Activated CD4-positive, alpha-beta T cell treated with anti-CD3 and anti-CD28 coated beads for 4 hours (primary cell): ENCODE measurements around the gene TPRN.

Experiments used
- DNase-seq, 2 donors: peaks; one replicate each; pipeline ENCODE4 v3.0.0-alpha.2; 2020

The TPRN gene

DNA sequence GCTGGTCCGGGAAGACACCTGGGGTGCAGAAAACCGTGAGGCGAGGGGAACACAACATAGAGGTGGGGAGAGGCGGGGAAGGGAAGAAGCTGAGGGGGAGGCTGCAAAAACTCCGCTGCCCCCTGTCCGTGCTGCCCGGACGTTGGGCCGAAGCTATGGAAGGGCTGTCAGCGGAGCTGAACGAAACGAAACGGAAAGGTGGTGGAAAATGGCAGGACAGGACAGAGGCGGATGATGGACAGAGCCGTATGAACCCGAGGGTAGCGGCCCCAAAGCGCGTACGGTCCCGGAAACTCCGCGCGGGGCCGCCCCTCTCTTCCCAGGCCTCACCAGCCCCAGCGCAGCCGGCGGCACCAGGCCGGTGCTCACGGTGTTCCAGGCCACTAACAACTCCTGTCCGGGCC lies 12.5 kb downstream of the TPRN start:
- DNase-seq: no peak

DNA sequence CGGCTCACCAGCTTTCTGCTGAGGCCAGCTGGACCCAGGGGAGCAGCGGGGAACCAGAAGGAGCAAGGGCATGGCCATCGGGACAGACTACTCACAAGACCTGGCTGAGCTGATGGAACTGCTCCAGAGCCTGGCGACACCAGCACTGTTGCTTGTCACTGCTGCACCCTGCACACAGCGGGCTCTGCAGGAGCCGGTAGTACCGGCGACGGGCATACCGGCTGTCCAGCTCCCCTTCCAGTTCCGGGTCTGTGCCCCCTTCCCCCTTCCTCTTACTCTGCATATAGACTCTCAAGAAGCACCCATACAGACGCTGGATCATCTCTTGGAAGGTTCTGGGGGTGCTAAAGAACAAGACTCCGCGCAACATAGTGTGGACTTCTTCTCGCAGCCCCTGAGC lies 13.2 kb downstream of the TPRN start:
- no peak for DNase-seq

DNA sequence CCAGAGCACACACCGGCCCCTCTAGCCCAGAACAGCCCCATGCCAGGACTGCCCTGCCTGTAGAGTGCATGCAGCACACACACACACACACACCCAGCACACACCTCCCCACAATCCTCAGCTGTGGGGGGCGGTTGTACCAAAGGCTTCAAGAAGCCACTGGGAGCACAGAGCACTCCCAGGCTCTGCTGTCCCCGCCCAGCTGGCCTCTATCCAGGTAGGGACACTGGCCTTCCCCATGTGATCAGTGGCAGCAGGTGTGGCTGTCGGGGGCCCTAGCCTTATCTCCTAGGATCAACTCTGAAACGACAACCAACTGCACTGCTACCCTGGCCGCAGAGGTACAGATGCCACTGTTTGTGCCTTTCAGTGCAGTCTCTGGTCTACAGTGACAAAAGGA lies 14.2 kb downstream of the TPRN start:
- DNase-seq: no peak

DNA sequence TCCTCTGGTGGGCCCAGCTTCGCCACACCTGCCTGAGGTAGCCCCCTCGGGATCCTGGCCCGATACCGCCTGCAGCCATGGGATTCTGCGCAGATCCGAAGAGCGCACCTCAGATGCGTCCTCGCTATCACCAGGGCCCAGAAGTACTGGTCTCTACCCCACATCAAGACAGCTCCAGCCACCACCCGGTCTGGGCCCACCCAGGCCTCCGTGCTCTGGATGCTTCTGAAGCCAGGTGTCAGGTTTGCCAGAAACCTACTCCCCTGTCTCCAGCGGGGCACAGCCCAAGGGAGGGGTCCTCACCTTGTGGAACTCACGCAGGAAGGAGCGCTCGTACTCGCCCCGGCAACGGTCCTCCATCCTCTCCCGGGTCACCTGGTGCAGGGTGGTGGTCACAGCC lies 14.6 kb downstream of the TPRN start:
- DNase-seq: no peak

DNA sequence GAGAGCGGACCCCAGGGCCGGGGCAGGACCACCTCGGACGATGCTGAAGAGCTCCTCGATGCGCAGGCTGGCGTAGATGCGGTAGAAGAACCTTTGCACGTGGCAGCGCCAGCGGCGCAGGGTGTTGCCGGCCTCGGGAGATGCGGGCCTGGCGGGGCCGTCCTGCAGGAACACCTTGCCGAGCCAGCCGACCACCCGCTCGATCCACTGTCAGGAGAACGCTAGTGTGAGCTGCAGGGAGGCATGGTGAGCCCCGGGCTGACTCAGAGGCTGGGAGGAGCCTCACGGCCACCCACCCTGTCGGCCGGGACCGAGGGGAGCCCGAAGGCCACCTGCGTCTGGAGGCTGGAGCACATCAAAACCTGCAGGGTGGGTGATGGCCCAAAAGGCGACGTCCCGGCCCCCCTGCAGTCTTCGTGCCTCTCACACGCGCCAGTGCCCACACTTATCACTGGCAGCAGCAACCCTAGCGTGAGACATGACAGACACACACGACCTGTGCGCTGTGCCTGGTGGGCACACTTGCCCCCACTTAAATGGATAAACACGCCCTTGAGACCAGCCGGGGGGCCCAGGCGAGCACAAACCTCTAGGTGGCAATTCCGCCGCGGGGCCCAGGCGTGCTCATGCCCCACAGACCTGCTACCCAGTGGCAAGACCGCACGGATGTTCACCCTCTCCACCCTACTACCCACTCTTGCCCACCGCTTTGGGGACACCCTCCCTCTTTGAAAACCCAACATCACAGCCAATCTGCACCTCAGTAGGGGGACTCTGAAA lies 15.5 kb downstream of the TPRN start:
- no peak for DNase-seq

DNA sequence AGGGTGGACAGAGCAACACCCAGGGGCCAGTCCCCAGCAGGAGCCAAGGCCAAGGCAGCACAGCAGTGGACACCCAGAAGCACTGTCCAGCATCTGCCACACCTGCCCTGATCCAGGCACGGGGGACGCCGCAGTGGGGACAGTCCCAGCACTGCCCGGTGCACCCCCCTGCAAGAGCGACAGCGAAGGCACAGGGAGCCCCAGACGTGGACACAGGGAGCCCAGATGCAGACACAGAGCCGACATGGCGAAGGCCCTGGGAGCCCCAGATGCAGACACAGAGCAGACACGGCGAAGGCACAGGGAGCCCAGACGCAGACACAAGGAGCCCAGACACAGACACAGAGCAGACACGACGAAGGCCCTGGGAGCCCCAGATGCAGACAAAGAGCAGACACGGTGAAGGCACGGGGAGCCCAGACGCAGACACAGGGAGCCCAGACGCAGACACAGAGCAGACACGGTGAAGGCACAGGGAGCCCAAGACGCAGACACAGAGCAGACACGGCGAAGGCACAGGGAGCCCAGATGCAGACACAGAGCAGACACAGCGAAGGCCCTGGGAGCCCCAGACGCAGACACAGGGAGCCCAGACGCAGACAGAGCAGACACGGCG lies 16.5 kb downstream of the TPRN start:
- no peak for DNase-seq

DNA sequence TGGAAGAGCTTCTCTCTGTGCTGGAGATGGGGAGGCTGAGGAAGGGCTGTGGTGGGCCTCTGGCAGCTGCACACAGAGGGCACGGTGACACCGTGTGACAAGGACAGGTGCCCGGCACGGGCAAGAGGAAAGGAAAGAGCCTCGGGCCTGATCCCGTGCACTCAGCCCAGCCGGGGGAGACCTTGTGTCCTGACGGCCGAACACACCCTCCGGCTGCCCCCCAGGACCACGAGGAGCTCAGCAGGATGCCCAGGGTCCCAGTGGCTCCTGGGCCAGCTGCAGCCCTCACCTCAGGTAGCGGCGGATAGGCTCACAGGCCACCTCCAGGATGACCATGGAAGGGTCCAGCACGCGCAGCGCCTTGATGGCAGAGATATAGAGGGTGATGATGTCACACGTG lies 17.7 kb downstream of the TPRN start:
- no peak for DNase-seq

DNA sequence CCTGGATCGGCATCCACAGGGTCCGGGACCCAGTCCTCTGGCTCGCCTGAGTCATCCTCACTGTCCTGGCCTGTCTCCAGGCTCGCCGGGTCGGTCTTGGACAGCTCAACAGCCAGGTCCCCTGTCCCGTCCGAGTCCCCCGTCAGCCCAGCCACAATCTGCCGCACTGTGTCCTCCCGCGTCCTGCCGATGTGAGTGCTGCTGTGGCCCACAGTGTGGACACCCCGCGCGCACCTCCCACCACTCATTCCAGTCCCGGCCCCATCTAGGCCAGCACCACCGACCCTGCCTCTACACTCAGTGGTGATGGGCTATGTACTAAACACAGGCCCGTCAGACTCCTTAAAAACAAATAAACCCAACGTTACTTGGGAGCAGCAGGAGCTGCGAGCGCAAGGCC lies 18.9 kb downstream of the TPRN start:
- no peak for DNase-seq

DNA sequence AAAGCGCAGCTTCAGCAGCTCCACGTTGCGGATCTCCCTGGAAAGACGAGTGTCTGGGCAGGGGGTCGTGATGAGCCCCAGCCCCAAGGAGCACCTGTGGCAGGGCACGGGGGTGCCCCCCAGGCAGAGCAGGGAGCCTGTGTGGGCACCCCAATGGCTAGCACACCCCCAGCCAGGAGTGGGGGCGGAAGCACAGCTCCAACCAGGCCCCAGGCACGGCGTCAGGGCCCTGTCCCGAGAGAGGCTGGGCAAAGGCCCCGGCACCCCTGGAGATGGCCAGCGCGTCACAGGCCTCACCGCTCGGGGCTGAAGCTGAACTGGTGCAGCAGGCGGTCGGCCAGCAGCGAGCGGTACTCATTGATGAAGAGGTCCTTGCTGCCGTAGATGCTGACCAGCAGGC lies 20.1 kb downstream of the TPRN start:
- DNase-seq: no peak

DNA sequence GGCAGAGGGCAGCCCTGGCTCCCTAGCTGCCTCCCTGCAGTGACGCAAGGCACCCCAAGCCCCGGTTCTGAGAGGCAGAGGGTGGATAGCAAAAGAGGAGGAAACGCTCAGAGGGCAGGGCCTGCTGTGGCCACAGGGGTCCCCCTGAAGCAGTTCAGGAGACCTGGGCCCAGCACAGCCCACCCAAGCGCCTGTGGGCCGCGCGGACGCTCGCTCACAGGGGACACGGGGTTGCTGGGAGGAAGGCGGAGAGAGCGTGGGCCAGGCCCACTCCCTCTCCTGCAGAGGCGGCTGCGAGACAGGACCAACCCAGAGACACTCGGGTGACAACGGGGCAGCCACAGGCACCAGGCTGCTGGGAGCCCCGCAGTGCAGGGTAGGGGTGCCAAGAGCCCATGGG lies 20.8 kb downstream of the TPRN start:
- DNase-seq: no peak

DNA sequence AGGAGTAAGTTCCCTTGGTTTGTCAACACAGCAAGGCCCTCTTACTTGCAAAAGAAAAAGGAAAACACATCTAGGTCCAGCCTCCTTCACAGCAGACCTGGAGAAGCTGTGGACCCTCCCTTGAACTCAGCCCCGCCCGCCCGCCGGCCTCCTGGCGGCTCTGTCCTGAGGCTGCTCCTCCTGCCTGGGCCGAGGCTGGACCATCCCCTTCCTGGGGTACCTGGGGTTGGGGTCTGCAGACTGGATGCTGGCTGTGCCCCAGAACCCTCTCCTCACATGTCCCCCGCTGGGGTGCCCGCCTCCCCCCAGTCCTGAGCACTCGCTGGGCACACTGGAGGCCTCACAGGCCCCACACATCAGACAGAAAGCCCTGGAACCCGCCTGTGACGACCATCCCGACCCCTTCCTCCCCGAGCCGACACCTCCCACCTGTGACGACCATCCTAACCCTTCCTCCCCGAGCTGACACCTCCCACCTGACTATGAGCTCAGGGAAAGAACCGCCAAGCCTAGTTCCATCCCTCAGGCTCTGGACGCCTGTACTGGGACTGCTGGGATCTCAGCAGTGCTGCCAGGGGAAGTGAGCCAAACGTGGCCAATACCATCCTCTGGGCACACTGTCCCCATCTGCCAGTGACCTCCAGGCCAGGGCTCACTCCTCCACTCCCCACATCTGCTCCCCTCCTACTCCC lies 21.5 kb downstream of the TPRN start:
- no peak for DNase-seq

DNA sequence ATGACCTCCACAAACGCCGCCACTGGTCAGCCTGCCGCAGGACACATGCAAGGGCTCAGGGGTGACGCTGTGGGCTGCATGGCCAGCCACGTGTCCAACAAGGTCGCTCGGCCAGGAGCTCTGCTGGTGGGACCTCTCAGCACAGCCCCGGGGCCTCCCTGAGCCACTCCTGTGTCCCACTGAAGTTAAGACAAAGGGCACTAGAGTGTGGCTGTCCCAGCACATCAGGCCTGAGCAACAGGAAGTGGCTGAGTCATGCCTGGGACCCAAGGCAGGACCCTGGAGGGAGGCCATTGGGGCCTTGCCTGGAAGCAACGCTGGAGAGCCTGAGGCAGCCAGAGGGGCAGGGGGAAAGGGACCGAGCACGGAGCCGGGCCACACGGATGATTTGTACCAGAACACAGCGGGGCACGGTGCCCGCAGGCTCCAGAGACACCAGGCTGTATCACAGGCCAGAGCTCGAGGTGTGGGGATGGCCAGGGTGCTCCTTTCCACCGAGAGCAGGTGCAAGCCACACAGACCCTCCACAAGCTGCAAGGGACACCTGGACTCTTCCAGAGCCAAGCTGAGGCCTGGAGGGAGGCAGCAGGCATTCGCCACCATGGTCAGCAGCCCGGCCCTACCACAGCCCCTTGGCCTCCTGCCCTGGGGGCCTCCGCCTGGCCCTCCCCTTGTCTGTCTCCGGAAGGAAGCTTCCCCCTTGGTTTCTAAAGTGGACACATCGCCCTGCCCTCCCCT lies 22.2 kb downstream of the TPRN start:
- no peak for DNase-seq

DNA sequence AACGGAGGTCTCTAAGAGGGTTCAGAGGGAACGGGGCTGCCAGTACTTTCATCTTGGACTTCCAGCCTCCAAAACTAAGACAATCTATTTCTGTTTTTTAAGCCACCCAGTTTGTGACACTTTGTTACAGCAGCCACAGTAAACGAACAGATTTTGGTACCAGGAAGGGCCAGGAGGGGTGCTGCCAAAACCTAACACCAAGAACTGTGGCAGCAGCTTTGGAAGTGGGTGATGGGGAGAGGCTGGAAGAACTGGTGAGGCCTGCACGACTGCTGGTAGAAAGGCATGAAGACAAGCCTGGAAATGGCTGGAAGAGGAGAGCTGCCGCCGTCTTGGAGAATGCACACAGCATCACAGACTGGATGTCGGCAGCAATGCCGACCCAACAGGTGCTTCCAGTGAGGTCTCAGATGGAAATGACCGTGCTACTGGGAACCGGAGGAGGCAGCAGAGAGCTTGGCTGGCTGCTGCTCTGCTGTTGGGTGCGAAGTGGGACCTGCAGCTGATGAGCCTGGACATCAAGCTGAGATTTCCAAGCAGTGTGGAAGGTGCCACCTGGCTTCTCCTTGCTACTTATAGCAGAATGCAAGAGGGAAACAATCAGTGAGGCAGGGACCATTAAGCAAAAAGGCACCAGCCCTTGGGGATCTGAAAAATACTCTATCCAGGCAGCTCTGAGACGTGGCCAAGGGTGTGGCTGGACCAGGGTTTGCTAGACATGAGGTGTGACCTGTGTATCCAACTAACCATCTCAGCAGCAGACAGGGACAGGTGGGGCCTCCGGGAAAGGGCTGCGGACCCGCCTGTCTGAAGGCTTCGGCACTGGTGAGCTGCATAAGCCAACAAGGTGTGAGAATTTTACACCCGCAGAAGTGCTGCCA lies 24.0 kb downstream of the TPRN start:
- no peak for DNase-seq

DNA sequence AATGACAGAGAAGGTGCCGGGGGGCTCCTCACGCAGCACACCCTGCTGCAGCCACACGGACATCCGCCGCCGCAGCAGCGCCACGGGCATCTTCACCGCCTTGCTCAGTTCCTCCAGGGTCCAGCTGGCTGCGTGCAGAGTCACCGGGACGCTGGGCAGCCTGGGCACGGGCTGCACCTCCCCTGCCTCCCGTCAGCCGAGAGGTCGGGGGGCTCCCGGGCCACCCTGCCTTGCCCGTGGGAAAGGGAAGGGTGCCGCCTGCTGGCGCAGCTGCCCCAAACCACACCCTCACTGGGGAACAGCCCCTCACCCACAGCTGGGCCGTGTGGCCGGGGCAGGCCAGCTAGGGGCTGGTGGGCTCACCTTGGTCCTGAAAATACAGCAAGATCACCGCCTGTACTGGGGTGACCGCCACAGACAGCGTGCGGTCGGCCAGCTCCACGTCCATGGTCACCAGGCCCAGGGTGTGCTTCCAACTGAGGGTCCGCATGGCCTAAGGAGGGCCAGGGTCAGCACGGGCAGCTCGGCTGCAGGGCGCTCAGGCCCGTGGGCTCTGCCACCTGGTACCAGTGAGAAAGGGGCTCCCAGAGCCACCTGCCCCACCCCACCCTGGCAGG lies 25.1 kb downstream of the TPRN start:
- no peak for DNase-seq

DNA sequence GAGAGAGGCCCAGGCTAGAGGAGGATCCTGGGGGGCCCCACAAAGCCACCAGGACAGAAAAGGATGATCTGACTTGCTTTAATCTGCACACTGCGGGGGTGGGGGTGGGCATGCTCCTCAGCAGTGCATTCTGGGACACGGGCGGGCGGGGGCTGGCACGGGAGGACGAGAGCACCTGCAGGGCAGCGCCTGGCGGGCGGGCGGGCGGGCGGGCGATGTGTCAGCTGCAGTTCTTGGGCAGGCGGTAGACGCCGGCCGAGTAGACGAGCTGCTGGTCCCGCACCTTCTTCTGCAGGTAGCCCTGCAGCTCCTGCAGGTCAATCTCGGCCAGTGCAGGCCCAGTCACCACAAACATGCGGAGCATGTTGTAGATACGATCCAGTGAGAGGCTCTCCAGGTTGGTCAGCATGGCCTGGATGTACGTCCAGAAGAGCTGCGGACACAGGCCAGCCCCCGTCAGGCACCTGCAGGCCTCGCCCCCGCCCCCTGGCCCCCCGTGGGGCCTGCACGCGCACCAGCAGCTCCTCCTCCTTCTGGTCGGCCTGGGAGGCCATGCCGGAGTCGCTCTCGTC lies 25.7 kb downstream of the TPRN start:
- no peak for DNase-seq

DNA sequence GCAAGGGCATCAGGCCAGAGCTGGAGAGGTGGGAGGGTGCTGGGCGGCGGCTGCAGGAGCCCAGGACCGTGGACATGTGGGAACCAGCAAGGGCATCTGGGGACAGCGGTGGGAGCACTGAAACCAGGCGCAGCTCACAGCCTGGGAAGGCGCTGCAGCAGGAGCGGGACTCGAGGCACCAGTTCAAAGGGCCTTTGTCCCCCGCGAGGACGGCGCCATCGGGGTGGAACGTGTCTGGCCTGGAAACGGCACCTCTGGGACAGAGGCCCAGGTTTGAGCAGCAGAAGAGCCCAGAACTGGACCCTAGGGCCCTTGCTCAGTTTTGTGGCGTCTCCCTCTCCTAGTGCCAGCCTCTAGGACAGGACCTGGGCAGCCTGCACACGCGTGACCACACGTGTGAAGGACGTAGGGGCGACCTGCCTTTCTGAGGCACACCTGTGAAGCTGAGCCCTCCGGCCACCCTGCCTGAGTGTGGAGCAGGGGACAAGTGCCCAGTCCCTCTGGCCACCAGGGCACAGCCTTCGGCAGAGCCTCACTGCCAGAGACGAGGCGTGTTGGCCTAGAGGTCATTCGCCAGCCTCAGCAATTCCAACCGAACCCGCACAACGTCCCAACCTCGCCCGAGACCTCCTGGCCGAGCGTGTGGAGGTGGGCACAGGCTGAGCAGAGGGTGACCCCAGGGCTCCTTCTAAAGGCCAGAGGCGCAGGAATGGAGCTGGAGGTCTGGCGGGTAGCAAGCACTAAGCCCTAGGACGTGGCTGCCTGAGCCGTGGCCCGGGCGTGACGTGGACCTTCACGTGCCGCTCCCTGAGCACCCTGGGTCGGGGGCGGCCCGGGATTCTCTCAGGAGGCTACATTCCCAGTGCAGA lies 26.5 kb downstream of the TPRN start:
- no peak for DNase-seq

DNA sequence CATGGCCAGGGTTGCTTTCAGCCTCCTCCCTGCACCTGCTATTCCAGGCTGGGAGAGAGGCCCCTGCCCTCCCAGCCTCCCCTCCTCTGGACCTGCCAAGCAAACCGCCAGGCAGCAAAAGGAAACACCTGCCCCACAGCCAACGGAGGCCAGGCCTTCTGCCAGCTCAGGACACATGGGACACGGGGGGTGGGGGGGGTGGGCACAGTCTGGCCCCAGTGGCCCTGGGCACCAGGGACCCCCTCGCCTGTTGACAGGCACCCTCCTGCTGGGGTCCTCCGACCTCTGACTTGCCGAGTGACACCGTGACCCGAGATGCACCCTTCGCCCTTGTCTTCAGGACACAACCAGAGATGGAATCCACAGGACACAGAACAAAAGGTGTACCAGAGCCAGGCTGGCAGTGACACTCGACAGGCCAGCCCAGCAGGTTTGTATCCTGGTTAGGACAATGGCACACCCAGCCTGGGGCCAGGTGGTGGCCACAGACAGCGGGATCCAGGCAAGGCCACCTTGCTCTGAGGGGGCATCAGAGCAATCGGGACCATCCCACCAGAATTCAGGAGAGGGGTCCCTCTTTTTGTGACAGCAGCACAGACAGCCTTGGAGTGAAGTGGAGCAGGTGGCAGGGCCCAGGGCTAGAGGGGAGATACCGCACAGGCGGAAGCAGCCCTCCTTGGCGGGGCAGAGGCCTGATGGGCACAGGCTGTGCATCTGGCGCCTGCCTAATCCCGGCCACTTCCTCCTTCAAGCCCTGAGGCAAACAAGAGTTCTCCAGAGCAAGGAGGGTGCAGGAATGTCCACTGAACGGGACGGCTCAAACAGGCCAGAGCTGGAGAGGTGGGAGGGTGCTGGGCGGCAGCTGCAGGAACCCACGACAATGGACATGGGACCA lies 27.4 kb downstream of the TPRN start:
- no peak for DNase-seq

DNA sequence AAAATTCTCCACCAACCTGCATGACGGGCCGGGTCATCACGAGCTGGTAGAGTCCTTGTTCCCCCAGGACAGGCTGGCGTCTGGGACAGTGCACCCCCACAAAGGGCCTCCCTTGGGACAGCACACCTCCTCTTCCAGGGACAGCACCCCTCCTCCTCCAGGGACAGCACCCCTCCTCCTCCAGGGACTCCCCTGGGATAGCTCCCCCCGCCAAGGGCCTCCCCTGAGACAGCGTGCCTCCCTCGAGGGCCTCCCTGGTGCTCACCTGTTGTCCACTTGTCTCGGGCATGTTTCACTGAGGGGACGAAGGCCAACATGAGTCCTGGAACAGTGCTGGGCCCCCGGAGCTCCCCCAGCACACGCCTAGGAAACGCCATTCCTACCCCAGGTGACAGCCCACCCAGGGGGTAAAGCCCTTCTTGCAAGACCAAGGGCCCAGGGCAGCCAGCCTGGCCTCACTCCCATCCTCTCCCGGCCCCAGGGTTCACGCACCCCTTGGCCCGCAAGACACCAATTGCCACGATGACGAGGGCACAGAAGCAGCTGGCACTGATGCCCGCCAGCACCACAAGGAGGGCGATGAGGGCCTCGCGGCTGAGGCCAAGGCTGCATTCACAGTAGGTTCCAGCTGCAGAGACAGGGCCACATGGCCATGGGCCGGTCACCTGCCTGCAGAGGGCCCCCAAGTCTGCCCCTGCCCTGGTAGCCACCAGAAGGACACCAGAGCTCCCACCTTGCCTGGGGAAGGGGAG lies 29.2 kb downstream of the TPRN start:
- DNase-seq: no peak
